ENCODE results near the gene EFEMP1. TPM values are rescaled to one million over a fixed set of nuclear protein-coding genes. Genes with fewer than 3 reads are reported as not detected.

EFEMP1 gene
- total and polyA plus RNA-seq, 9 of the 15 experiments (the other 6 are each of a cell fraction or from before 2014, with no cell fraction given) = 0.05 to 6.2 (median 0.22) TPM

DNA sequence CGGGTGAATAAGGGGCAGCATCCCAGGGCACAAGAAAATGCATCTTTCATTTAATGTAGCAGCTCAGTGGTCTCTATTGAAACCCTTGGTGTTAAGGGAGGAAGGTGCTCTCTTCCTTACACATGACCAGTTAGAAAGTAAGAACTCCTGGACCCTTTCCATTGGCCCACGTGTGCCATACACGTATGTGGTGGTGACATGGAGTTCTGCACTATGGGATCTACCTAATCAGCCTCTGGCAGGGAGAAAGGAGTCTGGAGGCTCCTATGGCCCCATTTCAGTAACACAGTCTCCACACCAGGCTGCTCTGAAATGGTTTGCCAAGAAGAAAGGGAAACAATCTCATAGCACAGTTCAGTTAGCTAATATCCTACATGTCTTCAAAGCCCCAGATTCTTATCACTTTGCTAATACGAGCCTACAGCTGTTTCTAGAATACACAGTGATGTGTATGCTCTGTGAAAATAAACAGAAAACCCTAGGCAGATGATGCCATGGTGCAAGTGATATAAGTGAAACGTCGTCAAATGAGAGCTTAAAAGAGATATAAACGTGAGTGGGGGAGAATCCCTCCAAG is 7.0 kb downstream of the EFEMP1 start (continued):
- TF ChIP-seq BCOR (IDR thresholded peaks at IDR 0.05) (no peak), GATAD2B (IDR thresholded peaks at IDR 0.05; ENCODE audit: borderline replicate concordance) (no peak), E2F5 (CRISPR knock-in tag; IDR thresholded peaks at IDR 0.05) (no peak), SIRT6 (IDR thresholded peaks at IDR 0.05; ENCODE audit: low read depth, low read length) (no peak)

DNA sequence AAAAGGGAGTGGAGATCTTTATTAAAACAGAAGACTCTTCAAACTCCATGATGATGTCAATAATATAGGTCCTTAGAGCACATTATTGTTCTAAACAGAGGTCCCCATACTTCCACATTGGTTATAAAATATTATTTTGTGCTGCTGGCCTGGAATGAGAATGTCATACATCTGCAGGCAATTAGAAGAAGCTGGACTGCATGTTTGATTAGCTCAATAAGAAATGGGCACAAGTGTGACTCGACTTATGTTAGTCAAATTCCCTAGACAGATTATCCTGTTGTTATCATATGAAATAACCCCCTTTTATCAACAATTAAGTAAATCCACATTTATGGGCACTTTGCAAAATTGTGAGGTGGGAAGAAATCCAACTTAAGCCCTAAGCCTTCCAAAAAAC is 8.8 kb downstream of the EFEMP1 start:
- 0% methylated on average over 1 of the region's 1 CpG for WGBS (ENCODE audit: insufficient coverage, low coverage, missing lambda C conversion rate)
- TF ChIP-seq NFE2L1 (tag; IDR thresholded peaks at IDR 0.05; ENCODE audit: borderline replicate concordance, low read depth) = no peak
- FAIRE-seq (peak; percentile 54), DNase-seq (ENCODE audit: extremely low read depth in 1 of 4, low spot score in 3 of 4) (no peak), ATAC-seq (no peak)
- H3K79me2 ChIP-seq (ENCODE audit: control insufficient read depth, insufficient read depth, low read length) = no peaks in the 10 kb centered on the region
- H4K20me1 ChIP-seq (replicated peaks; ENCODE audit: control insufficient read depth, insufficient read depth, low read length) = no peaks in the 10 kb centered on the region
- intact Hi-C loops (cut with micrococcal nuclease) = no loop called here
- CTCF ChIA-PET (ENCODE audit: low intra/inter-chr PET ratio) = no interaction called here
- POLR2A ChIA-PET = no interaction called here
- H3K9ac ChIP-seq (ENCODE audit: insufficient read depth in 1 of 2, low read depth in 2 of 2, low read length in 2 of 2) = no peak overlapping the region
- H3K4me2 ChIP-seq (ENCODE audit: insufficient read depth, low read length) = no peak overlapping the region
- H3K9me1 ChIP-seq (ENCODE audit: control insufficient read depth, insufficient read depth, low read length) = no peaks in the 10 kb centered on the region
- in situ Hi-C loops (cut with MboI) = no loop called here
- H3K9me3 ChIP-seq (replicated peaks; ENCODE audit: control insufficient read depth, insufficient read depth, low read depth, low read length) = no peaks in the 10 kb centered on the region
- no TSS peak for BruUV-seq (replicated peaks)
- no peak overlapping the region for H3K4me3 ChIP-seq
- H3K27me3 ChIP-seq (ENCODE audit: control insufficient read depth in 2 of 2, insufficient read depth in 2 of 2, low read length in 2 of 2) = peaks cover 7 to 14% of the 10 kb centered on the region in 2 experiments; a peak in 4 of 5 replicates
- no peaks in the 10 kb centered on the region for H3K4me1 ChIP-seq (replicated peaks in 1 of 2; ENCODE audit: control insufficient read depth in 2 of 2, insufficient read depth in 2 of 2, low read length in 2 of 2)
- H2AFZ ChIP-seq (ENCODE audit: low read depth, low read length) = no peak overlapping the region
- no peaks in the 10 kb centered on the region for H3K36me3 ChIP-seq (ENCODE audit: control insufficient read depth, insufficient read depth, low read length)
- no peak overlapping the region for H3K27ac ChIP-seq (ENCODE audit: extremely low read depth, low read depth, low read length)

All from K562 (cell line).